IMR-90 (cell line): ENCODE data around the gene MUSTN1. TPM values are rescaled to one million over a fixed set of nuclear protein-coding genes. Genes with fewer than 3 reads are reported as not detected.

ENCODE experiments used
- ATAC-seq: fragments of 200-7000 bp; cut with Tn5 transposase; 2 replicates; pipeline ENCODE4 v1.9.1; 2020; ENCODE audit warnings: low read depth, mild to moderate bottlenecking, moderate library complexity
- BruUV-seq: library from RNA; stranded (reverse); fragments of 400-500 nt; replicated peaks from 2 replicates; lab custom pipeline; 2021; lab: Mats Ljungman, UMichigan
- CTCF ChIA-PET: fragments of 300-600 bp; formaldehyde crosslinking; extraction: SDS; loops from one replicate; lab custom pipeline; 2021; ENCODE audit warnings: antibody characterized with exemption; lab: Yijun Ruan, JAX
- POLR2A ChIA-PET: fragments of 300-600 bp; sonication (Branson Sonifier 250); formaldehyde crosslinking; loops from one replicate; lab custom pipeline; 2022; ENCODE audit warnings: antibody characterized with exemption; ENCODE audit not compliant: unreplicated experiment; lab: Charles Lee
- DNase-seq: peaks from one replicate; pipeline ENCODE4 v3.0.0; 2013
- H2AFZ ChIP-seq: replicated peaks from 2 replicates; pipeline ENCODE3; 2013; ENCODE audit warnings: low read length, mild to moderate bottlenecking; ENCODE audit not compliant: poor library complexity
- H2AK5ac ChIP-seq: 2 replicates; pipeline ENCODE4 v1.6.1; 2013; ENCODE audit warnings: low read depth, low read length, inconsistent platforms
- H2AK9ac ChIP-seq: replicated peaks from 2 replicates; pipeline ENCODE3; 2013; ENCODE audit warnings: mild to moderate bottlenecking, low read depth, low read length, moderate library complexity; ENCODE audit not compliant: poor library complexity
- H2BK120ac ChIP-seq: 2 replicates; pipeline ENCODE4 v1.6.1; 2013; ENCODE audit warnings: low read depth, low read length, inconsistent platforms
- H2BK15ac ChIP-seq: 3 replicates; pipeline ENCODE4 v1.6.1; 2013; ENCODE audit warnings: low read depth, low read length, inconsistent platforms
- H2BK20ac ChIP-seq: 2 replicates; pipeline ENCODE4 v1.6.1; 2013; ENCODE audit warnings: low read depth, mild to moderate bottlenecking, inconsistent platforms, low read length, moderate library complexity
- H2BK5ac ChIP-seq: 2 replicates; pipeline ENCODE4 v1.6.1; 2013; ENCODE audit warnings: mild to moderate bottlenecking, low read depth, low read length, inconsistent platforms; ENCODE audit not compliant: poor library complexity, severe bottlenecking
- H3K14ac ChIP-seq: replicated peaks from 2 replicates; pipeline ENCODE4 v1.6.1; 2013; ENCODE audit warnings: low read depth, low read length, inconsistent platforms
- H3K18ac ChIP-seq: 2 replicates; pipeline ENCODE4 v1.6.1; 2013; ENCODE audit warnings: low read depth, low read length, control low read depth
- H3K23ac ChIP-seq: 2 replicates; pipeline ENCODE4 v1.6.1; 2013; ENCODE audit warnings: low read depth, low read length, inconsistent platforms
- H3K27ac ChIP-seq: 2 replicates; pipeline ENCODE4 v1.5.1; 2013; ENCODE audit warnings: mild to moderate bottlenecking, control low read depth, low read length; ENCODE audit not compliant: insufficient read depth
- H3K27me3 ChIP-seq: 2 replicates; pipeline ENCODE4 v1.6.1; 2013; ENCODE audit warnings: low read length; ENCODE audit not compliant: control insufficient read depth, insufficient read depth
- H3K36me3 ChIP-seq: 2 replicates; pipeline ENCODE4 v1.6.1; 2013; ENCODE audit warnings: low read length, mixed read lengths; ENCODE audit not compliant: control insufficient read depth, insufficient read depth
- H3K4ac ChIP-seq: 2 replicates; pipeline ENCODE4 v1.6.1; 2013; ENCODE audit warnings: low read depth, low read length, inconsistent platforms
- H3K4me1 ChIP-seq: 2 replicates; pipeline ENCODE4 v1.6.1; 2013; ENCODE audit warnings: low read length, mixed read lengths; ENCODE audit not compliant: control insufficient read depth, insufficient read depth
- H3K4me2 ChIP-seq: 2 replicates; pipeline ENCODE4 v1.6.1; 2013; ENCODE audit warnings: low read depth, mild to moderate bottlenecking, control low read depth, low read length, moderate library complexity
- H3K4me3 ChIP-seq: 2 replicates; pipeline ENCODE4 v1.5.1; 2013; ENCODE audit warnings: low read depth, mild to moderate bottlenecking, control low read depth, low read length, moderate library complexity; ENCODE audit not compliant: insufficient read depth
- H3K56ac ChIP-seq: 2 replicates; pipeline ENCODE4 v1.6.1; 2013; ENCODE audit warnings: low read length, inconsistent platforms; ENCODE audit not compliant: insufficient read depth; ENCODE audit errors: extremely low read depth
- H3K79me1 ChIP-seq, 2 experiments: 2 replicates each; pipeline ENCODE4 v1.6.1; 2013; ENCODE audit warnings: low read length in 2 of 2, inconsistent platforms in 1 of 2, low read depth in 1 of 2
- H3K9ac ChIP-seq: 2 replicates; pipeline ENCODE4 v1.6.1; 2013; ENCODE audit warnings: low read depth, low read length, control low read depth
- H3K9me1 ChIP-seq: 2 replicates; pipeline ENCODE4 v1.6.1; 2013; ENCODE audit warnings: low read length, inconsistent platforms; ENCODE audit not compliant: insufficient read depth
- H3K9me3 ChIP-seq: 2 replicates; pipeline ENCODE4 v1.6.1; 2013; ENCODE audit warnings: low read length; ENCODE audit not compliant: control insufficient read depth, insufficient read depth
- H4K20me1 ChIP-seq: 2 replicates; pipeline ENCODE4 v1.6.1; 2013; ENCODE audit warnings: low read length, inconsistent platforms; ENCODE audit not compliant: insufficient read depth
- H4K5ac ChIP-seq: 2 replicates; pipeline ENCODE4 v1.6.1; 2013; ENCODE audit warnings: mild to moderate bottlenecking, low read depth, low read length, control low read depth
- H4K8ac ChIP-seq, 2 experiments: 2 replicates each; pipeline ENCODE4 v1.6.1; 2013; ENCODE audit warnings: low read depth in 2 of 2, low read length in 2 of 2, control low read depth in 1 of 2, inconsistent platforms in 1 of 2
- H4K91ac ChIP-seq: 2 replicates; pipeline ENCODE4 v1.6.1; 2013; ENCODE audit warnings: low read depth, low read length, inconsistent platforms; ENCODE audit not compliant: insufficient read depth
- BHLHE40 ChIP-seq: fragments of 150-350 bp; IDR thresholded peaks from 2 replicates; pipeline ENCODE4 v1.6.1; 2016; ENCODE audit warnings: mild to moderate bottlenecking, low read depth, low read length
- CEBPB ChIP-seq: IDR thresholded peaks from 2 replicates; pipeline ENCODE4 v1.6.1; 2012; ENCODE audit warnings: low read depth, low read length, improper control_type of control experiment
- CHD1 ChIP-seq: IDR thresholded peaks from 2 replicates; pipeline ENCODE4 v1.6.1; 2012; ENCODE audit warnings: low read depth, low read length, improper control_type of control experiment
- ELK1 ChIP-seq: fragments of 150-350 bp; IDR thresholded peaks from 2 replicates; pipeline ENCODE4 v1.6.1; 2016; ENCODE audit warnings: low read depth, mild to moderate bottlenecking, low read length, moderate library complexity, borderline replicate concordance
- FOS ChIP-seq: fragments of 150-350 bp; IDR thresholded peaks from 2 replicates; pipeline ENCODE4 v1.6.1; 2016; ENCODE audit warnings: low read depth, low read length
- MAFK ChIP-seq: IDR thresholded peaks from 2 replicates; pipeline ENCODE4 v1.6.1; 2012; ENCODE audit warnings: low read depth, low read length, improper control_type of control experiment
- MAZ ChIP-seq: IDR thresholded peaks from 2 replicates; pipeline ENCODE4 v1.6.1; 2012; ENCODE audit warnings: low read depth, mild to moderate bottlenecking, low read length, improper control_type of control experiment, moderate library complexity, borderline replicate concordance
- MXI1 ChIP-seq: IDR thresholded peaks from 2 replicates; pipeline ENCODE4 v1.6.1; 2012; ENCODE audit warnings: low read depth, mild to moderate bottlenecking, low read length, moderate library complexity, borderline replicate concordance
- NFE2L2 ChIP-seq: fragments of 150-350 bp; IDR thresholded peaks from 2 replicates; pipeline ENCODE4 v1.6.1; 2016; ENCODE audit warnings: low read depth, mild to moderate bottlenecking, low read length
- POLR2A ChIP-seq: IDR thresholded peaks from 2 replicates; pipeline ENCODE4 v1.6.1; 2012; ENCODE audit warnings: mild to moderate bottlenecking, low read depth, low read length
- RAD21 ChIP-seq: IDR thresholded peaks from 2 replicates; pipeline ENCODE4 v1.6.1; 2012; ENCODE audit warnings: low read length, improper control_type of control experiment
- RCOR1 ChIP-seq: IDR thresholded peaks from 2 replicates; pipeline ENCODE4 v1.6.1; 2012; ENCODE audit warnings: mild to moderate bottlenecking, low read length, improper control_type of control experiment; ENCODE audit not compliant: insufficient replicate concordance
- RFX5 ChIP-seq: IDR thresholded peaks from 2 replicates; pipeline ENCODE4 v1.8.0; 2012; ENCODE audit warnings: low read depth, mild to moderate bottlenecking, low read length, moderate library complexity
- SMC3 ChIP-seq: fragments of 150-350 bp; IDR thresholded peaks from 2 replicates; pipeline ENCODE4 v1.6.1; 2016; ENCODE audit warnings: low read depth, mild to moderate bottlenecking, antibody characterized with exemption, low read length, moderate library complexity
- USF2 ChIP-seq: fragments of 150-350 bp; IDR thresholded peaks from 2 replicates; pipeline ENCODE4 v1.6.1; 2017; ENCODE audit warnings: mild to moderate bottlenecking, antibody characterized with exemption, low read length, low read depth
- WGBS, 2 experiments: methylation state at CpG; one replicate each; pipeline versions ENCODE4 v1.1.5 to v1.1.7; 2013; ENCODE audit warnings: missing lambda C conversion rate in 2 of 2; ENCODE audit not compliant: insufficient read length in 1 of 2; ENCODE audit errors: extremely low coverage in 2 of 2; 5-methylcytosine and 5-hydroxymethylcytosine counted together
- dilution Hi-C: fragments of 300-500 bp; cut with HindIII; formaldehyde crosslinking; loops from one replicate; pipeline ENCODE4 v1.14.3; 2018; ENCODE audit warnings: low sequenced_read_pairs; ENCODE audit not compliant: unreplicated experiment
- in situ Hi-C: fragments of 300-500 bp; cut with MboI; formaldehyde crosslinking; loops from 3 replicates; pipeline ENCODE4 v1.14.3; 2019; ENCODE audit warnings: low sequenced_read_pairs, inconsistent platforms, mixed read lengths
- intact Hi-C: fragments of 100-400 bp; cut with micrococcal nuclease; formaldehyde crosslinking; loops from 2 replicates; pipeline ENCODE4 v1.10.0; 2022
- polyA plus RNA-seq, 3 experiments: library from polyadenylated mRNA; depleted of rRNA; stranded (reverse); fragments of >200 nt; gene quantifications; 2 replicates each; pipeline ENCODE4 v1.2.3, GENCODE V29; 2012; ENCODE audit warnings: low replicate concordance in 1 of 3
- total RNA-seq: library from RNA; depleted of rRNA; stranded (reverse); fragments of >200 nt; gene quantifications from 2 replicates; pipeline ENCODE4 v1.2.3, GENCODE V29; 2012
- TF ChIP-seq, protein P1 (sequence below): conservative IDR thresholded peaks from 2 replicates; pipeline ENCODE4 v1.5.1; 2012; ENCODE audit warnings: mild to moderate bottlenecking, low read depth, low read length, improper control_type of control experiment

MUSTN1 gene
- total and polyA plus RNA-seq, 2 of the 4 experiments (the other 2 are of a cell fraction) = not detected

- Histone ChIP-seq H3K23ac (no peak overlapping the region), H4K20me1 (no peaks in the 10 kb centered on the region; the same call in 1 of the 2 replicates), H3K14ac (no peak overlapping the region), H2BK20ac (no peak overlapping the region), H4K8ac (no peak overlapping the region), H2AK9ac (no peak overlapping the region), H2AK5ac (no peak overlapping the region), H3K4me2 (no peak overlapping the region), H4K5ac (no peak overlapping the region), H3K9me1 (peaks cover 4% of the 10 kb centered on the region; the same call in 1 of the 2 replicates), H3K56ac (no peak overlapping the region), H3K9me3 (no peaks in the 10 kb centered on the region), H4K91ac (no peak overlapping the region), H3K4me1 (peaks cover 7% of the 10 kb centered on the region; the same call in 1 of the 2 replicates), H3K27me3 (no peaks in the 10 kb centered on the region), H3K4ac (no peak overlapping the region), H3K79me1 (no peaks in the 10 kb centered on the region; a peak in 1 of 4 replicates), H2BK5ac (no peak overlapping the region), H3K18ac (no peak overlapping the region), H2BK120ac (no peak overlapping the region), H2AFZ (no peak overlapping the region), H2BK15ac (no peak overlapping the region), H3K4me3 (no peak overlapping the region), H3K27ac (no peak overlapping the region), H3K36me3 (peaks cover 15% of the 10 kb centered on the region), H3K9ac (no peak overlapping the region)
- dilution Hi-C loops (no loop called here), intact Hi-C loops (no loop called here), in situ Hi-C loops (no loop called here)
- POLR2A ChIA-PET = no interaction called here
- no peak for ATAC-seq
- WGBS, 2 experiments = 100% methylated on average over 1 of the region's 2 CpGs; no CpG with 5 or more reads in 1 of the 2 experiments
- CTCF ChIA-PET = no interaction called here
- TF ChIP-seq, protein P1, sequence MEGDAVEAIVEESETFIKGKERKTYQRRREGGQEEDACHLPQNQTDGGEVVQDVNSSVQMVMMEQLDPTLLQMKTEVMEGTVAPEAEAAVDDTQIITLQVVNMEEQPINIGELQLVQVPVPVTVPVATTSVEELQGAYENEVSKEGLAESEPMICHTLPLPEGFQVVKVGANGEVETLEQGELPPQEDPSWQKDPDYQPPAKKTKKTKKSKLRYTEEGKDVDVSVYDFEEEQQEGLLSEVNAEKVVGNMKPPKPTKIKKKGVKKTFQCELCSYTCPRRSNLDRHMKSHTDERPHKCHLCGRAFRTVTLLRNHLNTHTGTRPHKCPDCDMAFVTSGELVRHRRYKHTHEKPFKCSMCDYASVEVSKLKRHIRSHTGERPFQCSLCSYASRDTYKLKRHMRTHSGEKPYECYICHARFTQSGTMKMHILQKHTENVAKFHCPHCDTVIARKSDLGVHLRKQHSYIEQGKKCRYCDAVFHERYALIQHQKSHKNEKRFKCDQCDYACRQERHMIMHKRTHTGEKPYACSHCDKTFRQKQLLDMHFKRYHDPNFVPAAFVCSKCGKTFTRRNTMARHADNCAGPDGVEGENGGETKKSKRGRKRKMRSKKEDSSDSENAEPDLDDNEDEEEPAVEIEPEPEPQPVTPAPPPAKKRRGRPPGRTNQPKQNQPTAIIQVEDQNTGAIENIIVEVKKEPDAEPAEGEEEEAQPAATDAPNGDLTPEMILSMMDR = no peak
- no peak for TF ChIP-seq RFX5
- no peak for TF ChIP-seq MAZ
- TF ChIP-seq RAD21 = no peak
- TF ChIP-seq MXI1 = no peak
- no peak for TF ChIP-seq POLR2A
- no peak for TF ChIP-seq ELK1
- no peak for TF ChIP-seq MAFK
- no peak for TF ChIP-seq BHLHE40
- TF ChIP-seq RCOR1 = no peak
- TF ChIP-seq CEBPB = no peak
- TF ChIP-seq FOS = no peak
- no peak for TF ChIP-seq SMC3
- no peak for TF ChIP-seq CHD1
- no peak for TF ChIP-seq USF2
- TF ChIP-seq NFE2L2 = no peak
- BruUV-seq = no TSS peak
- no peak for DNase-seq
These were observed 9.1 kb upstream of the MUSTN1 start for GRCh38 chr3:52843881-52844280.
